Body of pancreas (tissue), 4 donors: Measurements from ENCODE around the gene ZNF516.

Experiments used
- POLR2A ChIP-seq, 3 donors: fragments of 450-650 bp; IDR thresholded peaks; one replicate each; pipeline ENCODE4 v1.6.1; 2016; ENCODE audit warnings: antibody characterized with exemption in 3 of 3, mild to moderate bottlenecking in 2 of 3
- TF ChIP-seq, protein P1 (sequence below), 7 experiments: fragments of 450-650 bp in 4 of 7; fragments of 200-600 bp in 3 of 7; sonication (generic) in 3 of 7; IDR thresholded peaks; one replicate each; pipeline ENCODE4 v1.5.1; 2016 to 2019; ENCODE audit warnings: antibody characterized with exemption in 7 of 7

DNA sequence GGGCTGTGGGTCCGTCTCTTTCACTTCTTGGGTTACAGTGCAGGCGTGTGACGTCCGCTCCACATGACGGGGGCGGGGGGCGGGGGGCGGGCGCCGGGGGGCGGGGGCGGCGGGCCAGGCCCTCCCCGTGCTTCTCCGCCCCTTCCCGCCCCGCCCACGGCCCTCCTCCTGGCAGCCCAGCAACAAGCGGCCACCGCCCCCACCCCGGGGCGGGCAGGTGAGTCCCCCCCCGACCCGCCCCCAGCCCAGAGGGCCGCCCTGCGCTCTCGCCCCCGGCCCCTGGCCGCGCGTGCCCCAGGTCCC, 3.6 kb downstream of the ZNF516 start:
- TF ChIP-seq, protein P1, sequence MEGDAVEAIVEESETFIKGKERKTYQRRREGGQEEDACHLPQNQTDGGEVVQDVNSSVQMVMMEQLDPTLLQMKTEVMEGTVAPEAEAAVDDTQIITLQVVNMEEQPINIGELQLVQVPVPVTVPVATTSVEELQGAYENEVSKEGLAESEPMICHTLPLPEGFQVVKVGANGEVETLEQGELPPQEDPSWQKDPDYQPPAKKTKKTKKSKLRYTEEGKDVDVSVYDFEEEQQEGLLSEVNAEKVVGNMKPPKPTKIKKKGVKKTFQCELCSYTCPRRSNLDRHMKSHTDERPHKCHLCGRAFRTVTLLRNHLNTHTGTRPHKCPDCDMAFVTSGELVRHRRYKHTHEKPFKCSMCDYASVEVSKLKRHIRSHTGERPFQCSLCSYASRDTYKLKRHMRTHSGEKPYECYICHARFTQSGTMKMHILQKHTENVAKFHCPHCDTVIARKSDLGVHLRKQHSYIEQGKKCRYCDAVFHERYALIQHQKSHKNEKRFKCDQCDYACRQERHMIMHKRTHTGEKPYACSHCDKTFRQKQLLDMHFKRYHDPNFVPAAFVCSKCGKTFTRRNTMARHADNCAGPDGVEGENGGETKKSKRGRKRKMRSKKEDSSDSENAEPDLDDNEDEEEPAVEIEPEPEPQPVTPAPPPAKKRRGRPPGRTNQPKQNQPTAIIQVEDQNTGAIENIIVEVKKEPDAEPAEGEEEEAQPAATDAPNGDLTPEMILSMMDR (IDR thresholded peaks at IDR 0.05): no peak
- TF ChIP-seq POLR2A (IDR thresholded peaks at IDR 0.05): no peak
